HepG2 (cell line): ENCODE data around the gene RPTOR. TPM values are rescaled to one million over a fixed set of nuclear protein-coding genes. Genes with fewer than 3 reads are reported as not detected.

ENCODE experiments used
- ATAC-seq: fragments of 200-7000 bp; cut with Tn5 transposase; 3 replicates; pipeline ENCODE4 v1.9.1; 2020; ENCODE audit warnings: mild to moderate bottlenecking, moderate library complexity
- BruUV-seq: library from RNA; stranded (reverse); fragments of 400-500 nt; replicated peaks from 2 replicates; lab custom pipeline; 2021; lab: Mats Ljungman, UMichigan
- CTCF ChIA-PET: fragments of 300-600 bp; formaldehyde crosslinking; extraction: SDS; loops from one replicate; lab custom pipeline; 2021; ENCODE audit warnings: low total read pairs, inconsistent platforms, low intra/inter-chr PET ratio; lab: Yijun Ruan, JAX
- POLR2A ChIA-PET: fragments of 350-600 bp; sonication (Branson Sonifier 250); formaldehyde crosslinking; loops from one replicate; lab custom pipeline; 2020; ENCODE audit warnings: antibody characterized with exemption, inconsistent platforms; lab: Yijun Ruan, JAX
- DNase-seq: peaks from one replicate; pipeline ENCODE4 v3.0.0-alpha.2; 2015; ENCODE audit warnings: low spot score
- FAIRE-seq: peaks from 3 replicates; lab custom pipeline; 2011; peaks lifted over from hg19 to GRCh38; lab: Jason Lieb, UNC
- H2AFZ ChIP-seq: one replicate; pipeline ENCODE4 v1.6.1; 2011; ENCODE audit warnings: low read length, inconsistent platforms
- H3K27ac ChIP-seq: fragments of 300-600 bp; 3 replicates; pipeline ENCODE4 v1.8.0; 2011; ENCODE audit warnings: mixed run types, mild to moderate bottlenecking, mixed read lengths, low read length, inconsistent platforms; ENCODE audit not compliant: insufficient read depth; ENCODE audit errors: extremely low read length
- H3K27me3 ChIP-seq, 2 experiments: fragments of 200-600 bp in 1 of 2; 2 replicates in 1 of 2; 3 replicates in 1 of 2; pipeline versions ENCODE4 v1.6.0 to v1.8.0; 2011; ENCODE audit warnings: low read length in 2 of 2, mild to moderate bottlenecking in 2 of 2, moderate library complexity in 2 of 2, inconsistent platforms in 1 of 2; ENCODE audit not compliant: insufficient read depth in 2 of 2, control insufficient read depth in 1 of 2
- H3K36me3 ChIP-seq, 2 experiments: fragments of 200-600 bp in 1 of 2; replicated peaks in 1 of 2; 2 replicates in 1 of 2; 3 replicates in 1 of 2; pipeline versions ENCODE4 v1.5.1 to v1.8.0; 2011; ENCODE audit warnings: low read length in 2 of 2, inconsistent platforms in 1 of 2; ENCODE audit not compliant: insufficient read depth in 2 of 2, control insufficient read depth in 1 of 2
- H3K4me1 ChIP-seq: 2 replicates; pipeline ENCODE4 v1.5.1; 2012; ENCODE audit warnings: low read length, inconsistent platforms; ENCODE audit not compliant: insufficient read depth
- H3K4me2 ChIP-seq: 2 replicates; pipeline ENCODE4 v1.6.0; 2011; ENCODE audit warnings: low read depth, low read length, inconsistent platforms
- H3K4me3 ChIP-seq, 3 experiments: fragments of 200-600 bp in 1 of 3; sonication (generic), shearing (Covaris generic) in 1 of 3; replicated peaks in 1 of 3; 2 replicates each; pipeline ENCODE4 v1.5.1; 2011 to 2016; ENCODE audit warnings: low read length in 3 of 3, inconsistent platforms in 2 of 3, low read depth in 2 of 3, mild to moderate bottlenecking in 2 of 3, control low read depth in 1 of 3, mixed read lengths in 1 of 3; ENCODE audit not compliant: insufficient read depth in 1 of 3
- H3K79me2 ChIP-seq: one replicate; pipeline ENCODE4 v1.6.1; 2011; ENCODE audit warnings: low read length, inconsistent platforms; ENCODE audit not compliant: insufficient read depth
- H3K9ac ChIP-seq: 2 replicates; pipeline ENCODE4 v1.6.0; 2011; ENCODE audit warnings: mild to moderate bottlenecking, low read depth, low read length, inconsistent platforms; ENCODE audit not compliant: insufficient read depth
- H3K9me3 ChIP-seq: 2 replicates; pipeline ENCODE4 v1.5.1; 2012; ENCODE audit warnings: mild to moderate bottlenecking, low read length
- H4K20me1 ChIP-seq: 2 replicates; pipeline ENCODE4 v1.6.0; 2011; ENCODE audit warnings: inconsistent platforms, mild to moderate bottlenecking, low read length, moderate library complexity; ENCODE audit not compliant: insufficient read depth
- CBX2 ChIP-seq, 2 experiments: fragments of 200-600 bp in 1 of 2; sonication (generic); formaldehyde crosslinking in 1 of 2; IDR thresholded peaks; 2 replicates each; pipeline versions ENCODE4 v1.7.0 to v1.8.1; 2018 to 2022; ENCODE audit warnings: low read depth in 2 of 2, low read length in 1 of 2, mild to moderate bottlenecking in 1 of 2, missing genetic modification reagents in 1 of 2
- FOXA1 ChIP-seq, 2 experiments: fragments of 450-650 bp in 1 of 2; sonication (generic) in 1 of 2; formaldehyde crosslinking in 1 of 2; IDR thresholded peaks; 2 replicates each; pipeline versions ENCODE4 v1.4.0 to v1.6.1; 2016 to 2020; ENCODE audit warnings: missing genetic modification reagents in 1 of 2
- FOXA3 ChIP-seq: IDR thresholded peaks from 2 replicates; pipeline ENCODE4 v1.6.1; 2016; ENCODE audit warnings: missing genetic modification reagents, missing compliant biosample characterization
- GMEB2 ChIP-seq: IDR thresholded peaks from 2 replicates; pipeline ENCODE4 v1.6.1; 2016; ENCODE audit warnings: missing biosample characterization, missing genetic modification reagents, low read depth
- HNF4A ChIP-seq: sonication (generic); formaldehyde crosslinking; IDR thresholded peaks from 2 replicates; pipeline ENCODE4 v1.4.0; 2020; ENCODE audit warnings: missing genetic modification reagents
- HNF4G ChIP-seq, 2 experiments: sonication (generic) in 1 of 2; formaldehyde crosslinking in 1 of 2; IDR thresholded peaks; 2 replicates each; pipeline versions ENCODE4 v1.4.0 to v1.6.1; 2011 to 2020; ENCODE audit warnings: borderline replicate concordance in 2 of 2, low read depth in 2 of 2, mild to moderate bottlenecking in 2 of 2, low read length in 1 of 2, missing genetic modification reagents in 1 of 2, moderate library complexity in 1 of 2
- IRF1 ChIP-seq: sonication (generic); formaldehyde crosslinking; IDR thresholded peaks from 2 replicates; pipeline ENCODE4 v1.4.0; 2020; ENCODE audit warnings: low read depth, mild to moderate bottlenecking, missing genetic modification reagents
- REXO4 ChIP-seq: sonication (generic); formaldehyde crosslinking; IDR thresholded peaks from 2 replicates; pipeline ENCODE4 v1.8.0; 2022; ENCODE audit warnings: missing genetic modification reagents, mild to moderate bottlenecking, borderline replicate concordance
- SALL1 ChIP-seq: sonication (generic); formaldehyde crosslinking; IDR thresholded peaks from 2 replicates; pipeline ENCODE4 v1.8.0; 2022; ENCODE audit warnings: mild to moderate bottlenecking, missing genetic modification reagents
- XRCC5 ChIP-seq: fragments of 200-400 bp; formaldehyde crosslinking; optimal IDR thresholded peaks from 2 replicates; pipeline ENCODE3; 2017; ENCODE audit warnings: mild to moderate bottlenecking, low read length
- ZBTB1 ChIP-seq: sonication (generic); formaldehyde crosslinking; IDR thresholded peaks from 2 replicates; pipeline ENCODE4 v1.4.0; 2020; ENCODE audit warnings: missing genetic modification reagents, borderline replicate concordance
- ZBTB38 ChIP-seq: sonication (generic); formaldehyde crosslinking; IDR thresholded peaks from 2 replicates; pipeline ENCODE4 v1.5.1; 2020; ENCODE audit warnings: mild to moderate bottlenecking, missing genetic modification reagents
- ZBTB7B ChIP-seq: sonication (generic); formaldehyde crosslinking; IDR thresholded peaks from 2 replicates; pipeline ENCODE4 v1.4.0; 2020; ENCODE audit warnings: missing genetic modification reagents
- ZNF530 ChIP-seq: sonication (generic); formaldehyde crosslinking; IDR thresholded peaks from 2 replicates; pipeline ENCODE4 v1.5.0; 2020; ENCODE audit warnings: low read depth, mild to moderate bottlenecking, missing genetic modification reagents
- ZNF691 ChIP-seq: sonication (generic); formaldehyde crosslinking; IDR thresholded peaks from 2 replicates; pipeline ENCODE4 v1.4.0; 2020; ENCODE audit warnings: missing genetic modification reagents, low read depth, mild to moderate bottlenecking, borderline replicate concordance
- ZNF710 ChIP-seq: sonication (generic); formaldehyde crosslinking; IDR thresholded peaks from 2 replicates; pipeline ENCODE4 v1.5.0; 2020; ENCODE audit warnings: mild to moderate bottlenecking, missing genetic modification reagents, borderline replicate concordance
- WGBS: methylation state at CpG from one replicate; pipeline ENCODE4 v1.1.6; 2017; ENCODE audit warnings: low lambda C conversion rate; 5-methylcytosine and 5-hydroxymethylcytosine counted together
- in situ Hi-C: cut with HindIII; loops from 2 replicates; pipeline ENCODE4 v1.10.0; 2017; ENCODE audit warnings: low pct_unique_long_range_greater_than_20kb; ENCODE audit not compliant: extremely low pct_ligation_motif_present
- intact Hi-C: fragments of 100-400 bp; cut with micrococcal nuclease; formaldehyde crosslinking; loops from one replicate; pipeline ENCODE4 v1.10.0; 2022; ENCODE audit not compliant: unreplicated experiment
- polyA plus RNA-seq, 8 experiments: library from polyadenylated mRNA; depleted of rRNA in 3 of 8; stranded (reverse) in 7 of 8; unstranded in 1 of 8; fragments of >200 nt; fragmentation: Illumina TruSeq in 4 of 8; extraction: Trizol in 4 of 8; gene quantifications; 2 replicates each; pipeline versions ENCODE4 v1.2.1 to v1.2.3, GENCODE V29; 2011 to 2016; ENCODE audit warnings: low read depth in 4 of 8, missing spikeins in 1 of 8, mixed read lengths in 1 of 8; ENCODE audit not compliant: insufficient read depth in 1 of 8
- total RNA-seq, 5 experiments: library from RNA; depleted of rRNA; stranded (reverse); fragments of >200 nt; fragmentation: Illumina TruSeq; extraction: Trizol; gene quantifications; 2 replicates each; pipeline ENCODE4 v1.2.3, GENCODE V29; 2016; ENCODE audit warnings: low read depth in 1 of 5

The RPTOR gene
- total and polyA plus RNA-seq, 2 of the 13 experiments (the other 11 are each of a cell fraction or from before 2014, with no cell fraction given), result 6.6 to 25.3 TPM

- TF ChIP-seq IRF1, result no peak
- no peak for TF ChIP-seq ZNF530 (CRISPR knock-in tag)
These were observed 161.3 kb downstream of the RPTOR start (continued) for GRCh38 chr17:80705988-80706387.

GRCh38 chr17:80706463-80706867, 161.8 kb downstream of the RPTOR start:
- WGBS, result 61% methylated on average over 5 of the region's 5 CpGs
- POLR2A ChIA-PET, result interaction anchor here (1.5 kb wide), 1 partner anchor 11 kb away, joined by 3 read pairs; no protein-coding TSS in a partner anchor
- no peaks in the 10 kb centered on the region for H3K9me3 ChIP-seq
- peaks cover 5 to 21% of the 10 kb centered on the region in 2 experiments for H3K36me3 ChIP-seq
- H3K79me2 ChIP-seq, result peaks cover 17% of the 10 kb centered on the region
- H4K20me1 ChIP-seq, result no peaks in the 10 kb centered on the region
- intact Hi-C loops, result no loop called here
- no peaks in the 10 kb centered on the region for H3K27me3 ChIP-seq
- H3K27ac ChIP-seq, result peak overlapping the region; percentile 41
- in situ Hi-C loops, result no loop called here
- BruUV-seq, result no TSS peak
- DNase-seq (peak; percentile 46), FAIRE-seq (peak; percentile 36), ATAC-seq (peak; percentile 74)
- peaks cover 38% of the 10 kb centered on the region for H3K4me1 ChIP-seq
- CTCF ChIA-PET, result no interaction called here
- no peak overlapping the region for H2AFZ ChIP-seq
- no peak overlapping the region for H3K9ac ChIP-seq
- no peak overlapping the region; a peak in 1 of 6 replicates for H3K4me3 ChIP-seq
- H3K4me2 ChIP-seq, result peak overlapping the region; percentile 23
- TF ChIP-seq ZBTB1 (no peak), REXO4 (CRISPR knock-in tag) (no peak), ZBTB38 (CRISPR knock-in tag) (0 out of 2 replicates have a peak, but pooled peaks have one; percentile 35), ZNF710 (CRISPR knock-in tag) (no peak), HNF4G (IDR thresholded peaks at IDR 0.05; ENCODE audit: borderline replicate concordance, low read depth, low read length) (0 out of 2 replicates have a peak, but pooled peaks have one; percentile 33), HNF4G (CRISPR knock-in tag; IDR thresholded peaks at IDR 0.05; ENCODE audit: borderline replicate concordance, low read depth) (no peak), ZBTB7B (CRISPR knock-in tag) (peak; percentile 39; the same call in 1 of the 2 replicates), CBX2 (IDR thresholded peaks at IDR 0.05; ENCODE audit: low read depth, low read length) (no peak), CBX2 (CRISPR knock-in tag; IDR thresholded peaks at IDR 0.05; ENCODE audit: low read depth) (no peak), GMEB2 (CRISPR knock-in tag) (no peak), XRCC5 (peak; percentile 21), HNF4A (CRISPR knock-in tag) (peak; percentile 57; the same call in 1 of the 2 replicates), FOXA1 (IDR thresholded peaks at IDR 0.05) (no peak), FOXA1 (CRISPR knock-in tag; IDR thresholded peaks at IDR 0.05) (peak; percentile 61), ZNF691 (CRISPR knock-in tag) (no peak), FOXA3 (CRISPR knock-in tag) (peak; percentile 44; the same call in 1 of the 2 replicates), SALL1 (CRISPR knock-in tag) (peak; percentile 36; the same call in 1 of the 2 replicates)
